Measurements from ENCODE around the gene CXCL12.

DNA sequence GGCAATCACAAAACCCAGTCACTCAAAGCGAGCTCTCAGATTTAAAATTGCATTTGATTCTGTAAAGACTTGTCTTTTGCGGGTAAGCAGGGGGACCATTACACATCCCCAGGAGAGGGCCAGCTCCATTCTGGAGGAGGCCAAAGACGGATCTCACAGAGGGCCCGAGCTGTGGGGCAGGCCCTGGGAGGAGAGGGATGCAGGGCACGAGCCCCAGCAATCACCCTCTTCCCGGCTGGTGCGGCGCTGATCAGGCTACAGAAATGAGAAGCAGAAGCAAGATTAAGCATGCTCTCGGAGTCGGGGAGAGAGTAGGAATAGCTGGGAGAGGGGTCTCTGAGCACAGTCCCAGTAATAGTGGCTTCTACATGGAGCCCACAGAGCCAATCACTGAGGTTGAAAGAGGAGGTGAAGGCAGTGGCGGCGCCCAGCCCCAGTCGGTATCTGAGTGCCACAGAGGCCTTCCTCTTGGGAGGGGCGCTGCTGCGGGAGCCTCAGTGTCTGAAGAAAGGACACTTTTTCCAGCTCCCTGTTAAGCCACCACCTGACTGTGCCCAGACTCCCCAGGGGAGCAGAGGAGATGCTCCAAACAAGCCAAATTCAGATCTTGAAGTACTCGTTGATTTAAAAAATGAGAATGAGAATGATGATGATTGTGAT lies 7.1 kb downstream of the CXCL12 start:
- TF ChIP-seq CTCF (IDR thresholded peaks at IDR 0.05; ENCODE audit: extremely low read depth in 1 of 2, insufficient read depth in 1 of 2, low read depth in 1 of 2, low read length in 2 of 2): no peak
- TF ChIP-seq EZH2 (IDR thresholded peaks at IDR 0.05; ENCODE audit: borderline replicate concordance, low read depth, low read length, severe bottlenecking): no peak
- TF ChIP-seq POLR2A (IDR thresholded peaks at IDR 0.05; ENCODE audit: low read depth, low read length): no peak
- no peak for TF ChIP-seq JUN (IDR thresholded peaks at IDR 0.05; ENCODE audit: borderline replicate concordance, insufficient read depth, insufficient read length, low read depth)
- no peak for TF ChIP-seq MAX (IDR thresholded peaks at IDR 0.05; ENCODE audit: insufficient read depth, insufficient read length)
- TF ChIP-seq POLR2AphosphoS5 (IDR thresholded peaks at IDR 0.05; ENCODE audit: insufficient read depth, low read depth, low read length): no peak
- TF ChIP-seq MYC (IDR thresholded peaks at IDR 0.05; ENCODE audit: low read depth, low read length): no peak

Measured in endothelial cell of umbilical vein (primary cell).